NCI-H748 (cell line): ENCODE measurements around the gene GPS1.

Experiments
- DNase-seq: peaks from one replicate; lab custom pipeline; 2025; ENCODE audit not compliant: unreplicated experiment; lab: John Stamatoyannopoulos, UW

Gene GPS1

DNA sequence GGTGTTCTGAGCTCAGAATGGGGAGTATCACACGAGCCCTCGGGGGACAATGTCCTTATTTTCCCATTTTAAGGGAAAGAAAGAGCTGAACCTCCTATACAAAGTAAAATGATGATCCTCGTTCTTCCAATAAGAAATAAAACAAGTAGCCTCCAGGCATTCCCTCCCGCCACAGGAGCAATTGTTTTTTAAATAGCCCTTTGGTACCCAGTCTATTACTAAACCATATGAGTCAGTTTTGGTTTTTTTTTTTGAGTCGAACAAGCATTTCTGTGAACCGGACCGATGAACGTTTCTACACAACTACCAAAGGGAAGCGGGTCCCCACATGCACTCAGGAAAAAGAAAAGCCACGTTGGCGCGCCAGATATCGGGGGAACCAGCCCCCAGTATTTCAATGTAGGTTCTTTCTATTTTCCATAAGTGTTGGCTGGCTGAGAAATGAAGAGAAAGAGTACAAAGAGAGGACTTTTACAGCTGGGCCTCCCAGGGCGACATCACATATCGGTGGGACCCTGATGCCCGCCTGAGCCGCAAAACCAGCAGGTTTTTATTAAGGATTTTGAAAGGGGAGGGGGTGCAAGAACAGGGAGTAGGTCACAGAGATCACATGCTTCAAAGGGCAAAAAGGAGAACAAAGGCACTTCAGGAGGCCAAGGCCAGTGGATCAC lies 10.4 kb upstream of the GPS1 start:
- no peak for DNase-seq

DNA sequence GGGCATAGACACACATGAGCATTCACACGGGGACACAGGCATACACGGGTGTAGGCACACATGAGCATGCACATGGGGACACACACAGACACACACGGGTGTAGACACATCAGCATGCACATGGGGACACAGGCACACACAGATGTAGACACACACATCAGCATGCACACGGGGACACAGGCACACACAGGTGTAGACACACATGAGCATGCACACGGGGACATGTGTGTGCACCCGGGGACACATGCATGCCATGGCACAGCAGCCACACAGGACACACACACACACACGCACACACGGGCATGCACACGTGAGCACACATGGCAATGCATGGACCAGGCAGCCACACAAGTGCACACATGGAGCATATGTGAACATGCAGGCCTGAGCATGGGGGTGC lies 9.0 kb upstream of the GPS1 start:
- DNase-seq = no peak

DNA sequence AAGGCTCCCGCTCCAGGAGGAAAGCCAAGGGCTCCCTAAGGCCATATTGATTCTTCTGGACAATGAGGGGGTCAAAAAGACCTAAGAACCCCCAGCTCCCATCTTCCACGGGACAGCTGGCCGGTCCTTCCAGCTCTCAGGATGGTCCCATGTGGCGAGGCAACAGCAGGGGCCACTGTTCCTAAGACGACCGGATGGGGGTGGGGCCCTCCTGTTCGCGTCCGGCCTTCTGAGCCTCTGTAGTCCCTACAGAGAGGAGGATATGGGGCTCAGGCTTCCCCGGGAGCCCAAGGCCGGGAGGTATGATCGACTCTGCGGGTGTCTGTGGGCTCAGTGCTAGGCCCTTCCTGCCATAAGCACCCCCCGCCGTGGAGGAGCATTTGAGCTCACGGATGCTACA lies 8.2 kb upstream of the GPS1 start:
- DNase-seq = no peak

DNA sequence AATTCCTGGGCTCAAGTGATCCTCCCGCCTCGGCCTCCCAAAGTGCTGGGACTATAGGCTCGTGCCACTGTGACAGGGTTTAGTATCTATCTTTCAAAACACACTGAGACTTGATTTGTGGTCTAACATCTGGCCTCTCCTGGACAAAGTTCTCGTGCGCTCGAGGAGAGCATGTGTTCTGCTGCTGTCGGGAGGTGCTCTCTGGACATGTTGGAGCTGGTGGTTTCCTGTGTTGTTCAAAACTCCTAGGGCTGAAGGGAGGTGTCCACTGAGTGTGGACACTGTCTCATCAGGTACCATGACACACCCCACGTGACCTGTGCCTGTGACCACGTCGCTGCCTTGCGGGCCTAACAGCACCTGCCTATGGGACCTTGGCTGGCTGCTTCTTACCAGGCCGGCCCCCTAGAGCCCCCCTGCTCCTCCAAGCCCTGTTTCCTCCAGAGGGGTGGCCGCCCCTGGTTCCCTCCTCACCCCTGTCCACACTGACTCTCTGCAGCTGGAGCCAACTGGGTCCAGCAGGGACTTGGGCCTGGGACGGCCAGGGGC lies 5.7 kb upstream of the GPS1 start:
- DNase-seq = no peak

DNA sequence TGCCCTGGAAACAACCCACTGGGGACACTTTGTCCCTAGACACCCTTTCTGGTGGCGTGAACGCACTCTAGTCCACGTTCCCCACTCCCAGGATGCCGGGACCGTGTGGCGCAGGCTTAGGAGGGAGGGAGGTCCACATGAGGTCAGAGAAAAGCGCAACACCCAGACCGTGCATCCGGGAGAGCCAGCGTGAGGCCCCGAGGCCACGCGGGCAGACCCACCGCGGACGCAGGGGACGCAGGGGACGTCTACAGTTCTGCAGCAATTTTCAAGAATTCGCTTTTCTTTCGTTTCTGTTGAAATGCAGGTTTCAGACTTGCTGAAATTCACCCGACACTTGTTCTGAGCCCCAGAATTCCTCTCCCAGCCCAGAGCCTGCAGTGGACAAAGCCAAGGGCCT lies 4.8 kb upstream of the GPS1 start:
- DNase-seq = no peak

DNA sequence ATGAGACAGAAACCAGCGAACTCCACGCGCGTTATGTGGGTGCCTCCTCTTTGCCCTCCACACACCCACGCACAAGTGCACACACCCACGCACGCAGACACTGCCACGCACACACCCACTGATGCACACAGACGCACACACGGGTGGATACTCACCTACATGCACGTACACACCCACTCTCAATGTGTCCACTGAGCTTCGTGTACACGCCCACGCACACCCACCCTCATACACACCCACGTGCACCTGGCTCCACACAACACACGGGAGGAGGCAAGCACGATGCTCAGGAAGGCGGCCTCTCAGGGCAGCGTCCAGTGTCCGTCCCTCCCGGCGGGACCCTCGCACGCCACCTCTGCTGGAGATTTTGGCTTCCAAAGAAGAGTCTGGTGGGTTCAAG lies 4.3 kb upstream of the GPS1 start:
- no peak for DNase-seq

DNA sequence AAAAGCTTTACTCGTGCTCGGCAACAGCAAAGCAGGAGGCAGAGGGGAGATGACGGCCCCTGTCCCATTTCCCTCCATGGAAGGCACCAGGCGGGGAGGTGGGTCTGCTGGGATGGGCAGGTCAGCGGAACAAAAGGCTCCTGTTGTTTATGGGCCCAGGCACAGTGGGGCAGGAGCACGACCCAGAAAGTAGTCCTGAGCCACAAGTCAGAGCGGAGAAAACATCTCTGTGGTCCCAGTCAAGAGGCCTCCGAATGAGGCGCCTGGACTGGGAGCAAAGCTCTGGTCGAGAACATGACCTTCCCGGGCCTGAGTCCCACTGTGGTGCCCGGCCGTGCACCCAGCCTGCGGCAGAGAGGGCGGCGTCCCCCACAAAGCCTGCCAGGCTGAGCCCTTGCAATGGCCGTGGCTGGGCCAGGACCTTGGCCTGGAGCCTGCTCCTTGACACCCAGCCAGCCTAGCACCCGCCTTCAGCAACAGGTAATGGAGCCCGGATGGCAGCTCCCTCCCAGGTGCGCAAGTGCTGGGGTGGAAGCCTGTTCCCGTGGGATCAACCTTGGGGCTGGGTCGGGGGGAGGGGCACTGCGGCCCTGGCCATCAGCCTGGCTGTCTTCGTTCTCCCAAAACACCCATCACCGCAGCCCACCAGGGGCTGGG lies 3.7 kb upstream of the GPS1 start:
- no peak for DNase-seq

DNA sequence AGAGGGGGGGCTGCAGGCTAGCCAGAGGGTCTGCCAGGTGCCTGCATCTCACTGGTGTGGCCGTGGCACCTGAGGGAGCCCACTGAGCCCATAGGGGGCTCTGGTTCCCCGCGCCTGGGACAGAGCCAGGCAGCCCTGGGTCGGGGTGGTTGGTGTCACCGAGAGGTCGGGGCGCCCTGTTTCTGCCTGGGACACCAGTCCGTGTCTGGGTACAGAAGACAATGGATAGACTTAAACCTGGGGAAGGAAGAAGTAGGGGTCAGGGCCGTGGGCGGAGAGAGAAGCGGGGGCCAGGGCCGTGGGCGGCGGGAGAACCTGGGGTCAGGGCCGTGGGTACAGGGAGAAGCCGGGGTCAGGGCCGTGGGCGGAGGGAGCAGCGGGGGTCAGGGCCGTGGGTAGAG lies 3.1 kb upstream of the GPS1 start:
- no peak for DNase-seq

DNA sequence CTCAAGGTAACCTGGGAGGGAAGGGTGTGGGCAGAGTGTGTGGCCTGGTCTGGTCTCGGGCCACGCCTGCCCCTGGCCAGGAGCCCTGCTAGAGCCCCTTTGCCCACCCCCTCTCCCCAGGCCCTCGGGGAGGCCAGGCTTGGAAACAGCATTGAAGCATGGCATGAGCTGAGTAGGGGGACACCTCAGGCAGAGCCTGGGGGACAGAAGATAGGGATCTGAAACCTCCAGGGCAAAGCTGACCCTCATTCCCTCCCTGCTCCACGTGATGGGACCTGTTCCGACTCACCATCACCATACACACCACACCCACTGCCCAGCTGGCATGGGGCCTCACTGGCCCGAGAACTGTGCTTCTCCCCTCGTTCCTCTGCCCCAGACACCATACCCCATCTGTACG lies 2.6 kb upstream of the GPS1 start:
- no peak for DNase-seq

DNA sequence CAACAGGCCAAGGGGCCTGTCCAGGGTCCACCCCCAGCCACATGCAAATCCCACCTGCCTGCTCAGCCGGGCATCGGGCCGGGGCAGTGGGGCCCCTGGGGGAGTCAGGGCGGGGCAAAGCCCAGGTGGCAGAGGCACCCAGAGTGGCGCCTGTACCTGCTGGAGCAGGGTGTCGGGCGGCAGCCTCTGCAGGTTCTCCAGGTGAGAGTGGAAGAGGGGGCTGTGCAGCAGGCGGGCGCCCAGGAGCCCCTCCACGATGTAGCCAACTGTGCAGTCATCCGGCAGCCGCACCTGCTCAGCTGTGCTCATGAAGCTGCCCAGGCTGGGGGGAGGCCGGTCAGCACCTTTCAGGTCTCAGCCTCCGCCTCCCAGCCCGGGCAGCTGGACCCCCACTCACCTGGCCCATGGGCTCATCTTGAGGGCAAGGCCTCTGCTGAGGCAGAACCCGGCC lies 2.2 kb upstream of the GPS1 start:
- DNase-seq = no peak

DNA sequence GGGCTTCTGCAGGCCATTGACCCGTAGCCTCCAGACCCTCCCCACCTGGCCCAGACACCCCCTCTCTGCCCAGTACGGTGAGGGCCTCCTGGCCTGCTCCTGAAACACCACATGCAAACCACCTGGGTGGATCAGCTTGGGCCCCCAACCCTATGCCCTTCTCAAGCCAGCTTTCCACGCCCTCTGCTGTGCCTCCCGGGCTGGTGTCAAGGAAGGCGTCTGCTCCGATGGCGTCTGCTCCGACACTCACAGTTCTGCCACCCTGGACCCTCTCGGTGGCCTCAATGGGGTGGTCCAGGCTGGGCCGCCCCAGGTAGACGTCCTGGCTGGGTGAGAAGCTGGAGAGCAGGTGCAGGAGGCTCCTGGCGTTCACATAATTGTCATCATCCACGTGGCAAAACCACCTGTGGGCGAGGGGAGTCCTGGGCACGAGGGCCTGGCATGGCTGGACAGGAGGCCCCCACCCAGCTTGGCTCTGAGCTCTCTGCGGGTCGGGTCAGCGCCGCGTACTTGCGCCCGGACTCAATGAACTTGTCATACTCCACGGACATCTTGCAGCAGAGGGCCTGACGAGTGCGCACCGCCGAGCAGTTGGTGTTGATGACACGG lies 1.4 kb upstream of the GPS1 start:
- DNase-seq = no peak

DNA sequence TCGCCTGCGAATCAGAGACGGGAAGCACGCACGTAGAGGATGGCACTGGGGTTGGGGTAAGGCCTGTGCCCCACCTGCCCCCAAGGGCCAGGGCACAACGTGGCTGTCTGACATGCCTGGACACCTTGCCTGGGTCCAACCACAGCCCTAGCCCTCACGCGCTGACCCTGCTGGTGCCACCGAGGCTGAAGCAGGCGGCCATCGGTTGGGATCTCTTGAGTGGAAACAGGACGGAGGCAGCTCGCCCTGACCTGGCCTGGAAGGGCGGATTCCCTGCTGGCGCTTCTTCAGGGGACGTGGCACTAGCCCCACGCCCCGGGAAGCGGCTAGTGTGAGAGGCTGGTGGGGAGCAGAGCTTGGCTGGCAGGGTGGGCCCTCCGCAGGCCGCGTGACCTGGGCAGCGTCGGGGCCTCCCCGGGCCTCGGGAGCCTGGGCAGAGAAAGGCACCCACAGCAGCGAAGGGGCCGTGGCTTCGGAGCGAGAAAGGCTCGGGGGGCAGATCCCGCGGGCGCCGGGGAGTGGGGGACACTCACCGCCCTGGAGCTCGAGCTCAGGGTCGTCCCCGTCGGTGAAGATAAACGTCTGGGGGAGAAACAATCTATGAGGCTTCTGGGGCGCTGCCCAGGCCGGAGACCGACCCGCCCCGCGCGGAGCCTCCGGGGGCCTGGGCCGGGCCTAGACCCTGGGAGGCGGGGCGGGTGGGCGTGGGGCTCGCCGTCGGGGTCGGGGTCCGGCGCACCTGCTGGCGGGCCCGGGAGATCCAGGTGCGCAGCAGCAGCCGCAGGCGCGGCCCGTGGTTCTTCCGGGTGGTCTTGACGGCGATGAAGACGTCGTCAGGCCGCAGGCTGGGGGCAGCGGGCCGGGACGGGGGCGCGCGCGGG lies 697 bp upstream of the GPS1 start:
- peak; percentile 37 for DNase-seq

DNA sequence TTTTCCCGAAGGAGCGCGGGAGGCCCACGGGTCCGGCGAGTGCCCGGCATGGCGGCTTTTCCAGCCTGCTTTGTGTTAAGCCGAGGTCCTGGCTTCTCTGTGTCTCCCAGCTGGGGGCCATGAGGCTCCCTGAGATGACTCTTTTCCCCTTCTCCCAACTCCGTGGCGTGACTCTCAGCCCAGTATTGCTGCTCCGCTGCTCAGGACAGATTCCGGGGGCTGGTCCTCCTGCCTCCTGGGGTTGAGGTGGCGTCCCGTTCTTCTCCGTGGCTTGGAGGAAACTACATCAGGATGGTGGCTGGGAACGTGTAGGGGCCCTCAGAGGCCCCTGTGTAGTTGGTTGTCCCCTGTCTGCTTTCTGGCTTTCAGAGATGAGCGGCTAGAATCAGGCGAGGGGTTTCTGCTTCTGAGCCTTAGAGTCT lies 951 bp downstream of the GPS1 start:
- DNase-seq = no peak

DNA sequence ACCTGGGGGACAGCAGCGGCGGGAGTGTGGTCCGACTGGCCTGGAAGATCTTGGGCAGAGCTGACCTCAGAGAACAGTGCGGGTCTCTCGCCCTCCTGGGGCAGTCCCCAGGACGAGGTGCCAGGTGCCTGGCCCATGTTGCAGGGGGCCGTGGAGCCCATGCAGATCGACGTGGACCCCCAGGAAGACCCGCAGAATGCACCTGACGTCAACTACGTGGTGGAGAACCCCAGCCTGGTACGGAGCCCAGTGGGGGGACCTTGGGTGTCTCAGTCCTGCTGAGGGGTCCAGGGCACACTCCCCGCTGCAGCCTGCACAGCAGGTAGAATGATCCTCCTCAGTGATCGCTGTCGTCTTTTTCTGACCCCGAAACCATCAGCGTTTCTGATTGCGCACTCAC lies 1.4 kb downstream of the GPS1 start:
- no peak for DNase-seq

DNA sequence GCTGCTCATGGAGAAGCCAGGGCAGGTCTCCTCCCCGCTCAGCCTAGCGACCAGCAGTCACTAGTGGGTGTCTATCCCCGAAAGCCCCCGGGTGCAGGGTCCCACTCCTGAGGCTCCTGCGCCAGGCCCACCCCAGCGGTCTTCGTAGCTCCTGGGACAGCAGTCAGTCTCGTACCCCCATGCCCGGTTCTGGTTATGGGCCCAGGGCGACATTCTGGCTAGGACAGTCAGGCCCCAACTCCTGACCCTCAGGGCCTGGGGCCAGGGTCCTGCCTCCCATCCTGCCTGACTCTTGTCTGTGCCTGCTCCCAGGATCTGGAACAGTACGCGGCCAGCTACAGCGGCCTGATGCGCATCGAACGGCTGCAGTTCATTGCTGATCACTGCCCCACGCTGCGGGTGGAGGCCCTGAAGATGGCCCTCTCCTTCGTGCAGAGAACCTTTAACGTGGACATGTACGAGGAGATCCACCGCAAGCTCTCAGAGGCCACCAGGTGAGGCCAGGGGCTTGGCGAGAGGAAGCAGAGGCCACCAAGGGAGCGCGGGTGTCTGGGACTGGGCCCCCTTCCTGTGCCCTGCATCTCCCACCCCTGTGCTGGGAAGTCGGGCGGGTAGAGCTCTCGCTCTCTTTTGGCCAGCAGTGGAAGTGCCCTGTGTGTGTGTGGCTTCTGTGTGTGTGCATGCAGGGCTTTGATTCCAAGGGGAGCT lies 2.0 kb downstream of the GPS1 start:
- DNase-seq = no peak

DNA sequence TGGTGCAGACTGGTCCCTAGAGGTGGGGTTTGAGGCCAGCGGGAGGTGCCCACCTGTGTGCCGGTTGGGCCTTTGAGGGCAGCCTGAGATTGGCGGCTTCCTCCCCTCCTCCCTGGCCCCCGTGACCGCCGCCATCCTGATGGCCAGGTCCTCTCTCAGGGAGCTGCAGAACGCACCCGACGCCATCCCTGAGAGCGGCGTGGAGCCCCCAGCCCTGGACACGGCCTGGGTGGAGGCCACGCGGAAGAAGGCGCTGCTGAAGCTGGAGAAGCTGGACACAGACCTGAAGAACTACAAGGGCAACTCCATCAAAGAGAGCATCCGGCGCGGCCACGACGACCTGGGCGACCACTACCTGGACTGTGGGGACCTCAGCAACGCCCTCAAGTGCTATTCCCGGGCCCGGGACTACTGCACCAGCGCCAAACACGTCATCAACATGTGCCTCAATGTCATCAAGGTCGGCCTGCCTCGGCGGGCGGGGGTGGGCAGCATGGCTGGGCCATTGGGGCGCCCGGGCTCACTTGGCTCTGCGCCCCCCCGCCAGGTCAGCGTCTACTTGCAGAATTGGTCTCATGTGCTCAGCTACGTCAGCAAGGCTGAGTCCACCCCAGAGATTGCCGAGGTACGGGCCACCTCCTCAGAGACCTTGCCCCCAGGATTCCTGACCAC lies 2.8 kb downstream of the GPS1 start:
- DNase-seq = no peak

DNA sequence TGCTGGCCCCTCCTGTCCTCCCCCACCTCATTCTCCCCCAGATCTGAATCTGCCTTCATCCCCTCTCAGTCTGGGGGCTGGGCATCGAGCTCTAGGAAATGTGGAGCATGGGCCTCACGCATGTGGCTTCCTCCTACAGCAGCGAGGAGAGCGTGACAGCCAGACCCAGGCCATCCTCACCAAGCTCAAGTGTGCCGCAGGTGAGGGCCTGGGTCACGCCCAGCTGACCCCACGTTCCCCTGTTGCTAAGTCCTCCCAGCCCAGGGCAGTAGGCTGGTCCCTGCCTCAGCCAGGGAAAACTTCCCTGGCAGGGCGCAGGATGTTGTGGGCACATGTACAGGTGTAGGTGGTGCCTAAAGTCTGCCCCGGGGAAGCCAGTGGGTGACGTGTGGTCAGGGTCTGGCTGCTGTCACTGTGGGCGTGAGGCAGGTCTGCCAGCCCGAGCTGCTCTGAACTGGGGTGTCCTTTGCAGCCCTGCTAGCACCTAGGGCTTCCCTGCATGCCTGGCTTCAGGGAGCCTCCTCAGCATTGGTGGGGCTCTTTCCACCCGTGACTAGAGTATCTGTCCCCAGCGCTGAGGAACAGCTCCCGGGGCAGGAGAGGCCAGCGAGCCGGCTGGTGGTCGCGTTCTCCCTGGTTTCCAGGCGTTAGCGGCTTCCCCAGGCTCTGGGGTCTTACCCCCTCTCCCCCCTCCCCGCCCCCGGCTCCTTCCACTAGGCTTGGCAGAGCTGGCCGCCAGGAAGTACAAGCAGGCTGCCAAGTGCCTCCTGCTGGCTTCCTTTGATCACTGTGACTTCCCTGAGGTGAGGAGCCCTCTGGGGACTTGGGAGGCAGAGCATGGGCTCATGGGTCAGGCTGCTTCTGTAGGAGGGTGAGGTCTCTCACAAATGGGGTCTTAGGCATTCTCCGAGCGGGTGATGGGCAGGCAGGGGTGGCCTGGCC lies 3.6 kb downstream of the GPS1 start:
- no peak for DNase-seq

DNA sequence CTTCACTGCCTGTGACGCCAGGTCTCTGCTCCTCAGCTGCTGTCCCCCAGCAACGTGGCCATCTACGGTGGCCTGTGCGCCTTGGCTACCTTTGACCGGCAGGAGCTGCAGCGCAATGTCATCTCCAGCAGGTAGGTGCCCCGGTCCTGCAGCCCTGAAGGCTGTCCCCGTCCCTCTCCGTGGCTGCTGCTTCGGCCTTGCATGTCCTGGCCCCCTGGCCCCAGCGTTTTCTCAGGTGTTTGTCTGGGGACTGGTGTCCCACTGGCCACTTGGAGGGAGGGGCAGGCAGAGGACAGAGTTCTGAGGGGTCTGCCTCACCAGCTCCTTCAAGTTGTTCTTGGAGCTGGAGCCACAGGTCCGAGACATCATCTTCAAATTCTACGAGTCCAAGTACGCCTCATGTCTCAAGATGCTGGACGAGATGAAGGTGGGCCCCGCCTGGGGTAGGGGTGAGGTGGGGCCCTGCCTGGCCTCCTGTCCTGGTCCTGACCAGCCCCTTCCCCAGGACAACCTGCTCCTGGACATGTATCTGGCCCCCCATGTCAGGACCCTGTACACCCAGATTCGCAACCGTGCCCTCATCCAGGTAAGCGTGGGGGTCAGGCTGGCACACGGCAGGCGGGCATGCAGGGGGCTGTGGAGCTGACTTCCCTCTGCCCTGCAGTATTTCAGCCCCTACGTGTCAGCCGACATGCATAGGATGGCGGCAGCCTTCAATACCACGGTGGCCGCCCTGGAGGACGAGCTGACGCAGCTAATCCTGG lies 4.4 kb downstream of the GPS1 start:
- DNase-seq = no peak
